Small intestine (tissue), 7 donors: Measurements from ENCODE around the gene PEAK1. TPM values are rescaled to one million over a fixed set of nuclear protein-coding genes. Genes with fewer than 3 reads are reported as not detected.
A peak's percentile ranks its signal among the peaks of the same experiment; 100 is the strongest.

ENCODE experiments used
- DNase-seq, 2 donors: peaks; one replicate each; pipeline versions ENCODE4 v3.0.0 to v3.0.0-alpha.2; 2013
- FAIRE-seq: peaks from 2 replicates; lab custom pipeline; 2012; peaks lifted over from hg19 to GRCh38; lab: Jason Lieb, UNC
- H3K27ac ChIP-seq, 3 donors: one replicate each; pipeline ENCODE4 v1.5.1; 2013; ENCODE audit warnings: low read length in 2 of 3, mild to moderate bottlenecking in 2 of 3, control low read depth in 1 of 3, inconsistent platforms in 1 of 3, low read depth in 1 of 3, moderate library complexity in 1 of 3
- H3K27me3 ChIP-seq, 3 donors: one replicate each; pipeline ENCODE4 v1.6.1; 2013; ENCODE audit warnings: low read length in 3 of 3, inconsistent platforms in 1 of 3; ENCODE audit not compliant: control insufficient read depth in 3 of 3, insufficient read depth in 3 of 3
- H3K36me3 ChIP-seq, 3 donors: one replicate each; pipeline ENCODE4 v1.6.1; 2013; ENCODE audit warnings: low read length in 3 of 3, inconsistent platforms in 1 of 3, low read depth in 1 of 3, mild to moderate bottlenecking in 1 of 3, moderate library complexity in 1 of 3; ENCODE audit not compliant: control insufficient read depth in 3 of 3, insufficient read depth in 2 of 3
- H3K4me1 ChIP-seq, 3 donors: one replicate each; pipeline ENCODE4 v1.6.1; 2013; ENCODE audit warnings: low read length in 2 of 3, inconsistent platforms in 1 of 3, low read depth in 1 of 3, mild to moderate bottlenecking in 1 of 3, moderate library complexity in 1 of 3; ENCODE audit not compliant: control insufficient read depth in 3 of 3, insufficient read depth in 2 of 3
- H3K4me3 ChIP-seq, 3 donors: one replicate each; pipeline ENCODE4 v1.5.1; 2013; ENCODE audit warnings: low read length in 3 of 3, control low read depth in 1 of 3, inconsistent platforms in 1 of 3, low read depth in 1 of 3, mild to moderate bottlenecking in 1 of 3, moderate library complexity in 1 of 3
- H3K9me3 ChIP-seq, 2 donors: one replicate each; pipeline ENCODE4 v1.6.1; 2013; ENCODE audit warnings: low read depth in 1 of 2, low read length in 1 of 2; ENCODE audit not compliant: control insufficient read depth in 2 of 2, insufficient read depth in 1 of 2
- WGBS, 3 donors: extraction: QIAGEN DNeasy Blood & Tissue Kit; methylation state at CpG; one replicate each; pipeline ENCODE4 v1.1.7; 2013; 5-methylcytosine and 5-hydroxymethylcytosine counted together
- polyA plus RNA-seq, 4 donors: library from polyadenylated mRNA; stranded (reverse) in 3 of 4; unstranded in 1 of 4; fragments of 200-250 nt in 3 of 4; fragments of 120-200 nt in 1 of 4; gene quantifications; one replicate each; pipeline versions ENCODE4 v1.2.1 to v1.2.3, GENCODE V29; 2013
- donor health status: healthy with polysubstance abuse.
- donor health status: control.
- donor health status: control.
- donor health status: Bipolar disorder and iron deficiency.
- donor health status: healthy.

The PEAK1 gene
- polyA plus RNA-seq, 4 donors, result 1.4 to 24.8 (median 5.3) TPM

- WGBS, 3 donors, result 70 to 77% (median 74%) methylated on average over 5 of the region's 5 CpGs
- no peak overlapping the region for H3K4me3 ChIP-seq
- peaks cover 0 to 4% (median 0%) of the 10 kb centered on the region in 3 donors for H3K36me3 ChIP-seq
- H3K9me3 ChIP-seq, result no peaks in the 10 kb centered on the region
- no peak for FAIRE-seq
- DNase-seq, result no peak
- H3K4me1 ChIP-seq, result peaks cover 2 to 21% (median 3%) of the 10 kb centered on the region in 3 donors
- no peaks in the 10 kb centered on the region for H3K27me3 ChIP-seq
- H3K27ac ChIP-seq, result no peak overlapping the region
Observed at GRCh38 chr15:77457191-77457904, 37.4 kb upstream of the PEAK1 start.

DNA sequence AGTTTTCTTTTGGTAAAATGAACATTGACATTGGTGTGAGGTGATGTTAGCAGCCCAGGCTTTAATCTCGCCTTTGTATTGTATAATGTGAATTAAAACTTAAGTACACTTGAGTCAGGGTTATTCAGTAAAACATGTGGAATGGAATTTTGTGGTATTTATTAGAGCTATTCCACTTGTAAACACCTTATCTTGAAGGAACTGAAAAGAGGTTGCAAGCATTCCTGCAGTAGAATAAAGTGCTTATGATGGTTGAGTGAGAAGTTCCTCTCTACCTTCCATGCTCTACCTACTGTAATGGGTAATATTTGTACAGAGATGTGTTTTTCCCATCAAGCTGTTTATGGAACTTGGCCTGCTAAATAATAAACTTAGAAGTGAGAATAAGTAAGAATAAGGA, 36.8 kb upstream of the PEAK1 start:
- Histone ChIP-seq H3K27me3 (no peaks in the 10 kb centered on the region), H3K36me3 (peaks cover 0 to 4% (median 0%) of the 10 kb centered on the region in 3 donors), H3K4me3 (no peak overlapping the region), H3K9me3 (no peaks in the 10 kb centered on the region), H3K4me1 (peaks cover 2 to 21% (median 3%) of the 10 kb centered on the region in 3 donors), H3K27ac (no peak overlapping the region)
- 91 to 100% (median 96%) methylated on average over 1 of the region's 1 CpG for WGBS, 3 donors
- no peak for FAIRE-seq
- DNase-seq, result no peak

GRCh38 chr15:77455696-77456321, 35.9 kb upstream of the PEAK1 start:
- Histone ChIP-seq H3K9me3 (no peaks in the 10 kb centered on the region), H3K4me1 (peaks cover 2 to 21% (median 3%) of the 10 kb centered on the region in 3 donors), H3K4me3 (no peak overlapping the region), H3K27ac (peak overlapping the region in 2 of 3 donors; percentile 30 to 52), H3K27me3 (no peaks in the 10 kb centered on the region), H3K36me3 (peaks cover 0 to 4% (median 0%) of the 10 kb centered on the region in 3 donors)
- DNase-seq (peak in 1 of 2 donors; percentile 19), FAIRE-seq (no peak)
- 42 to 63% (median 44%) methylated on average over 3 of the region's 3 CpGs for WGBS, 3 donors

DNA sequence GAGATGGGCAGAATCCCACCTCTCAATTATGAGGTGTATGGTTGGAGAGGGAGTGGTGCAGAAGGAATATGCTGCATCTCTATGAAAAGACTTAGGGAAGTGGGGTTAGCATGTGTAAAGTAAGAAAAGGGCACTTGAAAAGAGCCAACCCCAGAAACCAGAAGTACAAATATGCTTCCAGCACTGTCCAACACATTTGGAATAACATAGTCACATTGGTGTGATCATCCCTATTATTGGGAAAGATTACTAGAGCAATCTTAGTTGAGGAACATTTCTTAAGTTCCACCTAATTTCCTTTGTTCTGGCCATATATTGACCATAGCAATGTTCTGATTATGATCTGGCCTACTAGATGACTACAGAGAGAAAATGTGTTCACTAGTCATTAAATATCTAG, 35.0 kb upstream of the PEAK1 start:
- Histone ChIP-seq H3K4me3 (no peak overlapping the region), H3K9me3 (no peaks in the 10 kb centered on the region), H3K4me1 (peaks cover 2 to 21% (median 3%) of the 10 kb centered on the region in 3 donors), H3K27ac (peak overlapping the region in 1 of 3 donors; percentile 12), H3K27me3 (no peaks in the 10 kb centered on the region), H3K36me3 (peaks cover 0 to 4% (median 0%) of the 10 kb centered on the region in 3 donors)
- no peak for FAIRE-seq
- no peak for DNase-seq

DNA sequence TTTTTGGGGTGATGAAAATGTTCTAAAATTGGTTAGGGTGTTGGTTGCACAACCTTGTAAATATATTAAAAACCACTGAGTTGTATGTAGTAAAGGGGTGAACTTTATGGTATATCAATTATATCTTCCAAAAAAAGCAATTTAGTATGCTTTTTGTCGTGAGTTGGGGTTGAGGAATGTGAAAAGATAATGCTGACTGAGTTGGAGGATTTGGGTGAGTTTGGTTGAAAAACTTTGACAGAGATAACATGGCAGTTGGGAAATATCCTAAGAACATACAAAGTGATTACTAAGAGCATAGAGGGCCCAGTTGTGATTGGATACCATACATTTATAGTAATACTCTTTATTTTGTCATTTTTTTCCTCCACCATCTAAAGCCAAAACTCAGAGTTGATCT, 34.4 kb upstream of the PEAK1 start:
- no peak for FAIRE-seq
- 93 to 98% (median 97%) methylated on average over 1 of the region's 1 CpG for WGBS, 3 donors

GRCh38 chr15:77446840-77447390, 27.0 kb upstream of the PEAK1 start:
- H3K27ac ChIP-seq, result peak overlapping the region in 1 of 3 donors; percentile 10
- H3K27me3 ChIP-seq, result no peaks in the 10 kb centered on the region
- H3K4me1 ChIP-seq, result peaks cover 0 to 7% (median 0%) of the 10 kb centered on the region in 3 donors
- 11 to 44% (median 24%) methylated on average over 4 of the region's 4 CpGs for WGBS, 3 donors
- no peak overlapping the region for H3K4me3 ChIP-seq
- H3K36me3 ChIP-seq, result peaks cover 0 to 5% (median 2%) of the 10 kb centered on the region in 3 donors
- no peaks in the 10 kb centered on the region for H3K9me3 ChIP-seq
- FAIRE-seq, result no peak
- DNase-seq, result peak; percentile 77 to 90

More for the DNA sequence above, 34.4 kb upstream of the PEAK1 start:
- H3K9me3 ChIP-seq, result no peaks in the 10 kb centered on the region
- H3K4me1 ChIP-seq, result peaks cover 2 to 21% (median 3%) of the 10 kb centered on the region in 3 donors
- H3K27ac ChIP-seq, result no peak overlapping the region
- peaks cover 0 to 2% (median 0%) of the 10 kb centered on the region in 3 donors for H3K36me3 ChIP-seq
- H3K4me3 ChIP-seq, result no peak overlapping the region
- no peak for DNase-seq
- no peaks in the 10 kb centered on the region for H3K27me3 ChIP-seq

DNA sequence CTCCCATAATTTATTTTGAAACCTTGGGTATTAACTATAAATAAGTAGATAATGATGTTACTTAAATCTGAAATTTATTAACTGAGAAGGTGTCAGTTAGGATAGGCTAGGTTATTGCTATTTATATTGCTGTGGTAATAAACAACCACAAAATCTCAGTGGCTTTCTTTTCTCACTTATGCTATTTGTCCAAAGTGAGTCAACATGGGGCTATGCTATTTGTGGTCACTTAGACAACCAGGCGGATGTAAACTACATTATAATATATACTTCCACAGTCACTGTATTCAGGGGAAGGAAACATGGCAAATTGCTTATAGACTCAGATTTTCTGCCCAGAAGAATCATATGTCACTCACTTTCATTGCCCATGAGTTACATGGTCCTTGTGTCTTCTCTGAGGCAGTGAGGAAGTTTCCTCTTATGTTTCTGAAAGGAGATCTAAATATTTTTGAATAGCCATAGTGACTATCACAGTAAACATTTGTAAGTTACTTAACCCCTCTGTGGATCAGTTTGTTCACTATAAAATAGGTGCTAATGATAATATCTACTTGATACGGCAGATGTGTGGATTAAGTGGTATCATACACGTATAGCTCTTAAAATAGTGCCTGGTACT, 20.6 kb upstream of the PEAK1 start:
- no peak for FAIRE-seq
- WGBS, 3 donors, result 45 to 58% (median 57%) methylated on average over 3 of the region's 3 CpGs

DNA sequence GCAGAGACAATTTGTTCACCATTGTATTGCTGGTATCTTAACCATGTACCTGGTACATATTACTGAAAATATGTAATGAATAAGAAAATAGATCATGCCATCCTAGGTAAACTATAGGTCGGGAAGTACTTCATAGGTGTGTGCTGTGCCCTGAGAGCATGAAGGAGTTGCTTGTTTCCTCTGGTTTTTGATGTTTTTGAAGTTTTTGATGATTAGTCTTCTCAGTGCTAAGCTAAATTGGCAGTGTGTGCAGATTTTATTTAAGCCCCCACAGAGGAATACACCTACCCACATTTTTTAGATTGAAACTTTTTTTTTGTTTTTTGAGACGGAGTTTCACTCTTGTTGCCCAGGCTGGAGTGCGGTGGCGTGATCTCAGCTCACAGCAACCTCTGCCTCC, 17.4 kb upstream of the PEAK1 start:
- Histone ChIP-seq H3K9me3 (no peaks in the 10 kb centered on the region), H3K27me3 (no peaks in the 10 kb centered on the region), H3K36me3 (peaks cover 0 to 6% (median 2%) of the 10 kb centered on the region in 3 donors), H3K27ac (no peak overlapping the region), H3K4me3 (no peak overlapping the region), H3K4me1 (peaks cover 0 to 6% (median 0%) of the 10 kb centered on the region in 3 donors)
- WGBS, 3 donors, result 91 to 94% (median 93%) methylated on average over 4 of the region's 4 CpGs
- DNase-seq, result no peak
- FAIRE-seq, result no peak

More for the DNA sequence above, 20.6 kb upstream of the PEAK1 start:
- Histone ChIP-seq H3K27me3 (no peaks in the 10 kb centered on the region), H3K9me3 (no peaks in the 10 kb centered on the region), H3K4me3 (no peak overlapping the region), H3K4me1 (peaks cover 0 to 6% (median 0%) of the 10 kb centered on the region in 3 donors), H3K27ac (no peak overlapping the region), H3K36me3 (peaks cover 0 to 6% (median 2%) of the 10 kb centered on the region in 3 donors)
- DNase-seq, result no peak
